Stimulated activated CD8-positive, alpha-beta memory T cell treated with anti-CD3 and anti-CD28 coated beads, Interleukin-12 subunit alpha, Interleukin-12 subunit beta, amount 100 ng/mL, for 24 hours (primary cell): ENCODE measurements around the gene BCO2.
"Not testable (repeated sequence)": the region's sequence is repeated elsewhere in the genome, so short reads cannot be mapped to it uniquely, and the experiment has no call there.

ENCODE experiments used
- DNase-seq: peaks from one replicate; pipeline ENCODE4 v3.0.0-alpha.2; 2020; ENCODE audit errors: extremely low read depth

BCO2 gene

GRCh38 chr11:112167145-112167544 lies 8.2 kb upstream of the BCO2 start, which contains the start of gene TEX12:
TEX12 (plus strand) TSS chr11:112167372; CDS start chr11:112169269, 1,897 bp downstream.
- no peak for DNase-seq

- DNase-seq, result no peak
These were observed 2.8 kb upstream of the BCO2 start for GRCh38 chr11:112172362-112172994.

GRCh38 chr11:112173152-112173551 lies 2.2 kb upstream of the BCO2 start:
- DNase-seq, result no peak

- DNase-seq, result no peak
These were observed 264 bp downstream of the BCO2 start for GRCh38 chr11:112175599-112175952.

GRCh38 chr11:112176077-112176476 lies 765 bp downstream of the BCO2 start:
- DNase-seq, result no peak

- DNase-seq, result no peak
These were observed 2.3 kb downstream of the BCO2 start for GRCh38 chr11:112177589-112177988.

GRCh38 chr11:112178428-112178827 lies 3.1 kb downstream of the BCO2 start:
- no peak for DNase-seq

- no peak for DNase-seq
These were observed 3.6 kb downstream of the BCO2 start for GRCh38 chr11:112178936-112179335.

GRCh38 chr11:112179601-112180000 lies 4.3 kb downstream of the BCO2 start:
- DNase-seq, result no peak

GRCh38 chr11:112182867-112183266 lies 7.6 kb downstream of the BCO2 start:
- no peak for DNase-seq

- DNase-seq, result no peak
These were observed 10.6 kb downstream of the BCO2 start for GRCh38 chr11:112185883-112186282.

GRCh38 chr11:112186304-112186703 lies 11.0 kb downstream of the BCO2 start:
- no peak for DNase-seq

GRCh38 chr11:112195113-112195512 lies 19.8 kb downstream of the BCO2 start:
- not testable (repeated sequence) for DNase-seq

- no peak for DNase-seq
These were observed 20.6 kb downstream of the BCO2 start for GRCh38 chr11:112195951-112196351.

- DNase-seq, result no peak
These were observed 21.3 kb downstream of the BCO2 start for GRCh38 chr11:112196519-112197087.

- not testable (repeated sequence) for DNase-seq
These were observed 23.8 kb downstream of the BCO2 start for GRCh38 chr11:112199101-112199500.

- no peak for DNase-seq
These were observed 24.9 kb downstream of the BCO2 start for GRCh38 chr11:112200252-112200651.

GRCh38 chr11:112206071-112206470 lies 30.8 kb downstream of the BCO2 start:
- DNase-seq, result no peak

- no peak for DNase-seq
These were observed 35.6 kb downstream of the BCO2 start for GRCh38 chr11:112210890-112211289.

- DNase-seq, result no peak
These were observed 36.2 kb downstream of the BCO2 start for GRCh38 chr11:112211536-112211935.

- no peak for DNase-seq
These were observed 37.0 kb downstream of the BCO2 start for GRCh38 chr11:112212290-112212689.

- DNase-seq, result no peak
These were observed 37.4 kb downstream of the BCO2 start for GRCh38 chr11:112212710-112213109.

GRCh38 chr11:112213753-112214152 lies 38.4 kb downstream of the BCO2 start:
- DNase-seq, result no peak

- no peak for DNase-seq
These were observed 40.3 kb downstream of the BCO2 start for GRCh38 chr11:112215621-112216020.
